ENCODE results near the gene MXRA5.
"Not testable (repeated sequence)": the region's sequence is repeated elsewhere in the genome, so short reads cannot be mapped to it uniquely, and the experiment has no call there.

MXRA5 gene

DNA sequence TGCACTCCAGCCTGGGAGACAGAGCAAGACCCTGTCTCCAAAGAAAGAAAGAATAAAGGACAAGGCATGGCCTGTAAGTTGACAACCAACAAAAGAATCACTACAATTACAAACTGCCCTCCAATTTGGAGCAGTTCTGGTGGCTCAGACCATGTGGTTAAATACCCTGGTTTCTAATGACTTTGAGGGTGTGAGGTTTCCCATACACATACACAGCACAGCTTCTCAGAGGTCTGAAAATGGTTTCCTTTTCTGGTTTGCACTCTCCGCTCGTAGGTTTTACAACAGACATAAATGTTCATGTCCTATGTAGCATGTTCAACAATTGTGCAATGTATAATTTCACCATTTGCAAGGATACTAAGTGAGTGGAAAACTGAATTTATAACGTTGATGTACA is 34.2 kb upstream of the MXRA5 start:
- TF ChIP-seq, protein P1, sequence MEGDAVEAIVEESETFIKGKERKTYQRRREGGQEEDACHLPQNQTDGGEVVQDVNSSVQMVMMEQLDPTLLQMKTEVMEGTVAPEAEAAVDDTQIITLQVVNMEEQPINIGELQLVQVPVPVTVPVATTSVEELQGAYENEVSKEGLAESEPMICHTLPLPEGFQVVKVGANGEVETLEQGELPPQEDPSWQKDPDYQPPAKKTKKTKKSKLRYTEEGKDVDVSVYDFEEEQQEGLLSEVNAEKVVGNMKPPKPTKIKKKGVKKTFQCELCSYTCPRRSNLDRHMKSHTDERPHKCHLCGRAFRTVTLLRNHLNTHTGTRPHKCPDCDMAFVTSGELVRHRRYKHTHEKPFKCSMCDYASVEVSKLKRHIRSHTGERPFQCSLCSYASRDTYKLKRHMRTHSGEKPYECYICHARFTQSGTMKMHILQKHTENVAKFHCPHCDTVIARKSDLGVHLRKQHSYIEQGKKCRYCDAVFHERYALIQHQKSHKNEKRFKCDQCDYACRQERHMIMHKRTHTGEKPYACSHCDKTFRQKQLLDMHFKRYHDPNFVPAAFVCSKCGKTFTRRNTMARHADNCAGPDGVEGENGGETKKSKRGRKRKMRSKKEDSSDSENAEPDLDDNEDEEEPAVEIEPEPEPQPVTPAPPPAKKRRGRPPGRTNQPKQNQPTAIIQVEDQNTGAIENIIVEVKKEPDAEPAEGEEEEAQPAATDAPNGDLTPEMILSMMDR (IDR thresholded peaks at IDR 0.05; ENCODE audit: low read depth, low read length, missing control alignments) = no peak
- no peak for DNase-seq
- no peaks in the 10 kb centered on the region for H3K27me3 ChIP-seq (replicated peaks)
- in situ Hi-C loops (cut with HindIII; ENCODE audit: low pct_ligation_motif_present, low sequenced_read_pairs) = no loop called here
- no peak overlapping the region for H3K4me3 ChIP-seq (ENCODE audit: low read depth, low read length)
- H3K27ac ChIP-seq = no peak overlapping the region
- no peaks in the 10 kb centered on the region for H3K36me3 ChIP-seq (replicated peaks)

DNA sequence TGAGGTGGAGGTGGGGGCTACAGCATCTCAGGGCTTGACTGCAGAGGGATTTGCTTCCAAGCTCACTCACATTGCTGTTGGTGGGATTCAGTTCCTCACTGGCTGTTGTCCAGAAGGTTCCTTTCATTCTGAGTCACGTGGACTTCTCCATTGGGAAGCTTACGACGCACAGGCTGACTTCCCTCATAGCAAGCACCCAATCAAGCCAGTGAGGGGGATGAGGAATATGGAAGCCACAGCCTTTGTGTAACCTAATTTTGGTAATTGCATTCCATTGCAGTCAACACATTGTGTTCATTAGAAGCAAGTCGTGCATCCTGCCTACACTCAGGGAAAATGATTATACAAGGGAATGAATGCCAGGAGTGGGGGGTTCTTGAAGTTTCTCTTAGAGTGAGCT is 32.7 kb upstream of the MXRA5 start:
- Histone ChIP-seq H3K27me3 (replicated peaks) (no peaks in the 10 kb centered on the region), H3K4me3 (ENCODE audit: low read depth, low read length) (no peak overlapping the region), H3K36me3 (replicated peaks) (no peaks in the 10 kb centered on the region), H3K27ac (no peak overlapping the region)
- TF ChIP-seq, protein P1 (IDR thresholded peaks at IDR 0.05; ENCODE audit: low read depth, low read length, missing control alignments) = no peak
- no peak for DNase-seq
- in situ Hi-C loops (cut with HindIII; ENCODE audit: low pct_ligation_motif_present, low sequenced_read_pairs) = no loop called here

DNA sequence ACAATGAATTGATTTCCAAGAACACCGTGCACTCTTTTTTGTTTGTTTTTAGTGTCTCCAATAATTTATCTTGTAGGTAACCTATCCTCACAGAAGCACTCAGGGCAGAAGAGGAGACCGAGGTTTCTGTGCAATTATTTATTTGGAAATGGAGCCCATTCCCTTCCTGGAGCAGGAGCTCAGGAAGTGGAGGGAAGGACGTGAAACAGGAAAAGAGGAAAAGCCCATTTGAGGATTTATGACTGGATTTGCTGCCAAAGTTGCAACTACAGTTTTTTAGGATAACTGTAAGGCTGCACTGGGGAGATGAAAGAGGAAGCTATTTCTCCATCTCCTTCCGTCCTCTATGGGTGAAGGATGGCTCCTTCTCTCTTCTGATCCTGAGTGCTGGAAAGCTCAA is 31.7 kb upstream of the MXRA5 start:
- Histone ChIP-seq H3K36me3 (replicated peaks) (no peaks in the 10 kb centered on the region), H3K27me3 (replicated peaks) (no peaks in the 10 kb centered on the region), H3K27ac (no peak overlapping the region), H3K4me3 (ENCODE audit: low read depth, low read length) (no peak overlapping the region)
- in situ Hi-C loops (cut with HindIII; ENCODE audit: low pct_ligation_motif_present, low sequenced_read_pairs) = no loop called here
- TF ChIP-seq, protein P1 (IDR thresholded peaks at IDR 0.05; ENCODE audit: low read depth, low read length, missing control alignments) = no peak
- DNase-seq = no peak

DNA sequence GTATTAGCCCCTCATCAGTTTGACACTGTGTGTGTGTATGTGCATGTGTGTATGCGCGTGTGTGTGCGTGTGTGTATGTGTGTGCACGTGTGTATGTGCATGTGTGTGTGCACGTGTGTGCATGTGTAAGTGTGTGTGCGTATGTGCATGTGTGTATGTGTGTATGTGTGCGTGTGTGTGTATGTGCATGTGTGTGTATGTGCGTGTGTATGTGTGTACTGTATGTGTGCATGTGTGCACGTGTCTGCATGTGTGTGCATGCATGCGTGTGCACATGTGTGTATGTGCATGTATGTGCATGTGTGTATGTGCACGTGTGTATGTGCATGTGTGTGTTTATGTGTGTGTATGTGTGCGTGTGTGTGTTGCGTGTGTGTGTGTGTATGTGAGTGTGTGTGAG is 31.1 kb upstream of the MXRA5 start:
- in situ Hi-C loops (cut with HindIII; ENCODE audit: low pct_ligation_motif_present, low sequenced_read_pairs) = no loop called here
- no peak for DNase-seq
- no peak overlapping the region for H3K4me3 ChIP-seq (ENCODE audit: low read depth, low read length)
- TF ChIP-seq, protein P1 (IDR thresholded peaks at IDR 0.05; ENCODE audit: low read depth, low read length, missing control alignments) = no peak
- H3K27me3 ChIP-seq (replicated peaks) = no peaks in the 10 kb centered on the region
- no peak overlapping the region for H3K27ac ChIP-seq
- no peaks in the 10 kb centered on the region for H3K36me3 ChIP-seq (replicated peaks)

DNA sequence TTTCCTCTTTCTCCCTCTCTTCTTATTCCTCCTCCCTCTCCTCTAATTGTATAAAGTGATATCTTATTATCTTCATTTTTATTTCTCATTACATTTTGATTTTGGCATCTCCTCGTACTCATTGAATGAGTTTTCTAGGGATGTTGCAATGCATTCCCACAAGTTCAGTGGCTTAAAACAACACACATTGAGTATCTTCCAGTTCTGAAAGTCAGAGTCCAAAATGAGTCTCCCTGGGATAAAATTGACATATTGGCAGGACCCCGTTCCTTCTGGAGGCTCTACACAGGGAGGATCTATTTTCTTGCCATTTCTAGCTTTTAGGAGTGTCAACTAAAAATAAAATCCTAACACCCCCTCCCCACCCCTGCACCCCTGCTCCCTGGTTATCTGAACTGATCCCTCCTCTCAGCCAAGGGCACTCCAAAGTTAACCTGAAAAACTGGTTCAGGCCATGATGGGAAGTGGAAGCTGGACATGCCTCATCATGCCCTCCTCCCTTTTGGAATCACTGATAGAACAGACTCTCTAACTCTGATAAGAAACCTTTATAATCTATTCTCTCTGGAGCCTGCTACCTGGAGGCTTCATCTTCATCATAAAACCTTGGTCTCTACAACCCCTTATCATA is 29.5 kb upstream of the MXRA5 start:
- H3K27me3 ChIP-seq (replicated peaks); H3K27ac ChIP-seq; in situ Hi-C loops (cut with HindIII; ENCODE audit: low pct_ligation_motif_present, low sequenced_read_pairs); H3K36me3 ChIP-seq (replicated peaks); DNase-seq; H3K4me3 ChIP-seq (ENCODE audit: low read depth, low read length): not testable (repeated sequence)

DNA sequence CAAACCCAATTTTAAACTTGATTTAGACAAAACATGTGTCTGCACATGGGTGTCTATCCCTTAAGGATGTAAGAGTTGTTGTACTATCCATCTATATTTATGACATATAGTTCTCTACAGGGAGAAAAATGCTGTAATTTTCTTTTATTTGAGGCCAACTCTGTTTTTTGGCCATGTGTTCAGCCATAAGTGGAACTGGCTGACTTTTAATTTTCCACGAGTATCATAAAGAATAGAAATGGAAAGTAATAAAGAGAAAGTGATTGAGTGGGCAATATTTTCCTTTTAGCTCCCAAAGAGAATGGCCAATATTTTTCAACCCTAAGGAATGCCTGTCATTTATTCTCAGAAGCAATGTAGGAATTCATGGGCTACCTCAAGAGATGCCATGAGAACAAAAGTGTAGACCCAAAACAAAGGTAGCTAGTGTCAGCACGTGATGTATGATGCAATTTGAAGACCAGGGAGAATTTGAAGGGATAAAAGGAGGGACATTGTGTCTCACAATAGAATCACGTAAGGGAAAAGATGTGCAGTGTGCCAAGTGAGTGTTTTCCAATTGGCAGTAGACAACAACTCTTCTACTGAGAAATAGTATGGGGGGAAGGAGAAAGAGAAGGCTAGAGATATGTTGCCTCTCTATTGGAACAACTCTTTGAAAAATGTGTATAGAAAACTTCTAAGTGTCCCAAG is 27.8 kb upstream of the MXRA5 start:
- TF ChIP-seq, protein P1 (IDR thresholded peaks at IDR 0.05; ENCODE audit: low read depth, low read length, missing control alignments) = no peak
- Histone ChIP-seq H3K36me3 (replicated peaks) (no peaks in the 10 kb centered on the region), H3K27me3 (replicated peaks) (no peaks in the 10 kb centered on the region), H3K4me3 (ENCODE audit: low read depth, low read length) (no peak overlapping the region), H3K27ac (no peak overlapping the region)
- no peak for DNase-seq
- in situ Hi-C loops (cut with HindIII; ENCODE audit: low pct_ligation_motif_present, low sequenced_read_pairs) = no loop called here

Measured in brain microvascular endothelial cell (primary cell).